B cell (primary cell): ENCODE measurements around the gene FBXO15. TPM values are rescaled to one million over a fixed set of nuclear protein-coding genes. Genes with fewer than 3 reads are reported as not detected.
A peak's percentile ranks its signal among the peaks of the same experiment; 100 is the strongest.

Experiments used
- ATAC-seq: fragments of 200-7000 bp; cut with Tn5 transposase; one replicate; pipeline ENCODE4 v1.10.0; 2021; ENCODE audit warnings: low read depth, mild to moderate bottlenecking, moderate number of reproducible peaks, moderate library complexity
- CTCF ChIA-PET: fragments of 350-600 bp; sonication (Branson Sonifier 250); formaldehyde crosslinking; loops from one replicate; lab custom pipeline; 2021; ENCODE audit warnings: antibody characterized with exemption, inconsistent platforms; lab: Charles Lee
- POLR2A ChIA-PET: fragments of 350-600 bp; sonication (Branson Sonifier 250); formaldehyde crosslinking; loops from one replicate; lab custom pipeline; 2021; ENCODE audit warnings: antibody characterized with exemption; lab: Charles Lee
- DNase-seq: peaks from one replicate; pipeline ENCODE4 v3.0.0; 2013
- H2AFZ ChIP-seq: 2 replicates; pipeline ENCODE4 v1.6.1; 2012; ENCODE audit warnings: mild to moderate bottlenecking, low read depth, low read length; ENCODE audit not compliant: insufficient read depth, poor library complexity, severe bottlenecking
- H3K27ac ChIP-seq, 2 donors: 1 replicate in 1 of 2; 2 replicates in 1 of 2; pipeline ENCODE4 v1.5.1; 2012 to 2013; ENCODE audit warnings: low read length in 2 of 2, mild to moderate bottlenecking in 2 of 2, moderate library complexity in 1 of 2
- H3K27me3 ChIP-seq, 4 experiments: fragments of 200-600 bp in 1 of 4; sonication (generic) in 1 of 4; replicated peaks in 1 of 4; 1 replicate in 2 of 4; 2 replicates in 2 of 4; pipeline versions ENCODE4 v1.6.1 to v1.7.0; 2013 to 2016; ENCODE audit warnings: low read length in 3 of 4, mild to moderate bottlenecking in 2 of 4, mixed read lengths in 1 of 4, moderate library complexity in 1 of 4; ENCODE audit not compliant: insufficient read depth in 4 of 4, control insufficient read depth in 3 of 4; ENCODE audit errors: control extremely low read depth in 1 of 4
- H3K36me3 ChIP-seq, 2 experiments: replicated peaks in 1 of 2; 1 replicate in 1 of 2; 2 replicates in 1 of 2; pipeline versions ENCODE4 v1.6.1 to v1.7.1; 2013; ENCODE audit warnings: low read length in 1 of 2; ENCODE audit not compliant: insufficient read depth in 2 of 2, control insufficient read depth in 1 of 2; ENCODE audit errors: control extremely low read depth in 1 of 2, extremely low read depth in 1 of 2
- H3K4me1 ChIP-seq, 2 donors: fragments of 200-600 bp in 1 of 2; sonication (generic) in 1 of 2; 1 replicate in 1 of 2; 2 replicates in 1 of 2; pipeline versions ENCODE4 v1.5.1 to v1.6.1; 2013 to 2017; ENCODE audit warnings: low read length in 2 of 2; ENCODE audit not compliant: control insufficient read depth in 2 of 2, insufficient read depth in 2 of 2
- H3K4me2 ChIP-seq: replicated peaks from 2 replicates; pipeline ENCODE3; 2012; ENCODE audit warnings: mild to moderate bottlenecking, low read depth, low read length; ENCODE audit not compliant: poor library complexity, severe bottlenecking
- H3K4me3 ChIP-seq, 5 experiments: fragments of 200-600 bp in 1 of 5; sonication (generic) in 1 of 5; 1 replicate in 3 of 5; 2 replicates in 2 of 5; pipeline versions ENCODE4 v1.5.1 to v1.7.0; 2011 to 2016; ENCODE audit warnings: low read length in 4 of 5, mild to moderate bottlenecking in 4 of 5, low read depth in 2 of 5, control low read depth in 1 of 5, moderate library complexity in 1 of 5; ENCODE audit not compliant: insufficient read depth in 1 of 5; ENCODE audit errors: control extremely low read depth in 1 of 5, extremely low read depth in 1 of 5
- H3K79me2 ChIP-seq: fragments of 200-600 bp; sonication (generic); one replicate; pipeline ENCODE4 v1.6.0; 2016; ENCODE audit warnings: low read length; ENCODE audit not compliant: control insufficient read depth, insufficient read depth
- H3K9ac ChIP-seq: fragments of 200-600 bp; sonication (generic); 2 replicates; pipeline ENCODE4 v1.6.1; 2017; ENCODE audit warnings: mild to moderate bottlenecking, low read length, moderate library complexity
- H3K9me3 ChIP-seq, 3 donors: one replicate each; pipeline versions ENCODE4 v1.6.1 to v1.7.1; 2013; ENCODE audit warnings: low read length in 2 of 3; ENCODE audit not compliant: control insufficient read depth in 2 of 3, insufficient read depth in 1 of 3; ENCODE audit errors: control extremely low read depth in 1 of 3
- H4K20me1 ChIP-seq: 2 replicates; pipeline ENCODE4 v1.6.0; 2012; ENCODE audit warnings: mild to moderate bottlenecking, low read length; ENCODE audit not compliant: insufficient read depth, control insufficient read depth, poor library complexity, severe bottlenecking
- H3K27ac Mint-ChIP-seq: one replicate; pipeline ENCODE4 v1.8.0; 2021; ENCODE audit warnings: mixed read lengths
- H3K27me3 Mint-ChIP-seq: one replicate; pipeline ENCODE4 v1.8.0; 2021; ENCODE audit warnings: mixed read lengths
- H3K4me1 Mint-ChIP-seq: one replicate; pipeline ENCODE4 v1.8.0; 2021; ENCODE audit warnings: mixed read lengths
- H3K4me3 Mint-ChIP-seq: one replicate; pipeline ENCODE4 v1.8.0; 2021; ENCODE audit warnings: mixed read lengths
- H3K9me3 Mint-ChIP-seq: one replicate; pipeline ENCODE4 v1.8.0; 2022; ENCODE audit warnings: mixed read lengths; ENCODE audit not compliant: insufficient read depth
- EZH2 ChIP-seq: IDR thresholded peaks from 2 replicates; pipeline ENCODE4 v1.6.1; 2012; ENCODE audit warnings: borderline replicate concordance, low read depth, mild to moderate bottlenecking, moderate library complexity, low read length; ENCODE audit not compliant: insufficient read depth, poor library complexity, severe bottlenecking
- WGBS: methylation state at CpG from one replicate; pipeline ENCODE4 v1.1.5; 2013; ENCODE audit warnings: missing lambda C conversion rate; ENCODE audit not compliant: insufficient coverage; 5-methylcytosine and 5-hydroxymethylcytosine counted together
- intact Hi-C: fragments of 100-400 bp; cut with micrococcal nuclease; formaldehyde crosslinking; loops from one replicate; pipeline ENCODE4 v1.10.0; 2022
- polyA plus RNA-seq: library from polyadenylated mRNA; depleted of rRNA; stranded (reverse); fragments of >200 nt; gene quantifications from 2 replicates; pipeline ENCODE4 v1.2.3, GENCODE V29; 2012
- total RNA-seq, 2 donors: library from RNA; stranded (reverse); fragments of 120-200 nt in 1 of 2; gene quantifications; 1 replicate in 1 of 2; 2 replicates in 1 of 2; pipeline versions ENCODE4 v1.2.3 to v1.2.4, GENCODE V29; 2013 to 2022
- TF ChIP-seq, protein P1 (sequence below): fragments of 200-600 bp; IDR thresholded peaks from one replicate; pipeline ENCODE4 v1.8.0; 2022; ENCODE audit warnings: antibody characterized with exemption, mild to moderate bottlenecking

The FBXO15 gene
- total and polyA plus RNA-seq, 2 donors (not counting 1 experiment from before 2014, with no cell fraction given): 1.6 to 4.1 TPM

DNA sequence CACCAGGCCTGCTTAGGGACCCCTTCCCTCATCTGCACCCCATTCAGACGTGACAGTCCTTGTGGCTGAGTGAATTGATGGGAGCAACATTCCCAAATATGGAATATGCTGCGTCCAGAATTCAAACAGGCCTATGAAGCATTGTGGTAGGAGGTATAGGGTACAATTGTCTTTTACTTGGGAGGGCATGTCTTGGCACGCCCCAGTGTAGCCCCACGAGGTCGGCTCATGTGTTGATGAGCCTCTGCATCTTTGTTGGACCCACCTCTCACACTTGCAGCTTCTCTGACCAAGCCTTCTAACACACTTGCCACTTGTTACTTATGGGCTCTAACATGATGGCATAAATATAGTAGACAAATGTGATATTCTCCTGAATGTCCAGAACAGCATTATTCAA, 2.2 kb upstream of the FBXO15 start:
- DNase-seq: no peak
- no peak for TF ChIP-seq EZH2
- TF ChIP-seq, protein P1, sequence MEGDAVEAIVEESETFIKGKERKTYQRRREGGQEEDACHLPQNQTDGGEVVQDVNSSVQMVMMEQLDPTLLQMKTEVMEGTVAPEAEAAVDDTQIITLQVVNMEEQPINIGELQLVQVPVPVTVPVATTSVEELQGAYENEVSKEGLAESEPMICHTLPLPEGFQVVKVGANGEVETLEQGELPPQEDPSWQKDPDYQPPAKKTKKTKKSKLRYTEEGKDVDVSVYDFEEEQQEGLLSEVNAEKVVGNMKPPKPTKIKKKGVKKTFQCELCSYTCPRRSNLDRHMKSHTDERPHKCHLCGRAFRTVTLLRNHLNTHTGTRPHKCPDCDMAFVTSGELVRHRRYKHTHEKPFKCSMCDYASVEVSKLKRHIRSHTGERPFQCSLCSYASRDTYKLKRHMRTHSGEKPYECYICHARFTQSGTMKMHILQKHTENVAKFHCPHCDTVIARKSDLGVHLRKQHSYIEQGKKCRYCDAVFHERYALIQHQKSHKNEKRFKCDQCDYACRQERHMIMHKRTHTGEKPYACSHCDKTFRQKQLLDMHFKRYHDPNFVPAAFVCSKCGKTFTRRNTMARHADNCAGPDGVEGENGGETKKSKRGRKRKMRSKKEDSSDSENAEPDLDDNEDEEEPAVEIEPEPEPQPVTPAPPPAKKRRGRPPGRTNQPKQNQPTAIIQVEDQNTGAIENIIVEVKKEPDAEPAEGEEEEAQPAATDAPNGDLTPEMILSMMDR: no peak
- H3K9ac ChIP-seq: no peak overlapping the region
- Mint-ChIP-seq H3K4me1 (peaks cover 36% of the 10 kb centered on the region), H3K27ac (no peak overlapping the region), H3K27me3 (no peaks in the 10 kb centered on the region), H3K9me3 (no peaks in the 10 kb centered on the region), H3K4me3 (peak overlapping the region; percentile 72)
- ATAC-seq: no peak
- H2AFZ ChIP-seq: no peak overlapping the region
- peak overlapping the region; percentile 7 for H3K4me2 ChIP-seq
- H3K36me3 ChIP-seq: peaks cover 0 to 31% of the 10 kb centered on the region in 2 experiments
- H3K4me3 ChIP-seq: no peak overlapping the region
- H3K27ac ChIP-seq: no peak overlapping the region
- CTCF ChIA-PET: no interaction called here
- 90% methylated on average over 2 of the region's 5 CpGs for WGBS
- H3K79me2 ChIP-seq: peaks cover 52% of the 10 kb centered on the region
- peaks cover 15 to 21% of the 10 kb centered on the region in 2 donors for H3K4me1 ChIP-seq
- no peaks in the 10 kb centered on the region for H3K9me3 ChIP-seq
- POLR2A ChIA-PET: no interaction called here
- H3K27me3 ChIP-seq: no peaks in the 10 kb centered on the region
- intact Hi-C loops: loop anchor here (2.0 to 5.0 kb wide), 4 partner anchors 47 to 193 kb away; no protein-coding TSS in a partner anchor
- H4K20me1 ChIP-seq: peaks cover 44% of the 10 kb centered on the region

- peaks cover 0 to 25% of the 10 kb centered on the region in 2 experiments for H3K36me3 ChIP-seq
- H3K4me3 ChIP-seq: peak overlapping the region; percentile 75 to 99 (median 89)
- H3K4me3 Mint-ChIP-seq: peak overlapping the region; percentile 94
- no peaks in the 10 kb centered on the region for H3K27me3 ChIP-seq
- H3K79me2 ChIP-seq: peaks cover 52% of the 10 kb centered on the region
- peak overlapping the region; percentile 100 for H3K27ac Mint-ChIP-seq
- ATAC-seq: no peak
- H3K9me3 ChIP-seq: no peaks in the 10 kb centered on the region
- peaks cover 36% of the 10 kb centered on the region for H3K4me1 Mint-ChIP-seq
- H3K4me2 ChIP-seq: peak overlapping the region; percentile 87
- peaks cover 33% of the 10 kb centered on the region for H4K20me1 ChIP-seq
- H3K27ac ChIP-seq: peak overlapping the region; percentile 95 to 99
- intact Hi-C loops: loop anchor here (1.0 to 5.0 kb wide), 6 partner anchors 49 to 450 kb away; partner anchors contain the start of gene CNDP2
- 0% methylated on average over 23 of the region's 25 CpGs for WGBS
- ChIA-PET CTCF (no interaction called here), POLR2A (interaction anchor here (0.5 to 0.7 kb wide), 2 partner anchors 102 to 450 kb away, joined by 3 to 4 read pairs; no protein-coding TSS in a partner anchor)
- TF ChIP-seq, protein P1: no peak
- TF ChIP-seq EZH2: no peak
- peak overlapping the region; percentile 89 for H3K9ac ChIP-seq
- no peak for DNase-seq
- peaks cover 15 to 21% of the 10 kb centered on the region in 2 donors for H3K4me1 ChIP-seq
- H3K27me3 Mint-ChIP-seq: peaks cover 3% of the 10 kb centered on the region
- H2AFZ ChIP-seq: peak overlapping the region; percentile 91
- no peaks in the 10 kb centered on the region for H3K9me3 Mint-ChIP-seq
Observed at GRCh38 chr18:74148543-74149070, 973 bp upstream of the FBXO15 start.
